Duodenal mucosa (tissue), 2 donors: ENCODE results near the gene USH1C.

Experiments
- H3K27ac ChIP-seq: one replicate; pipeline ENCODE4 v1.7.0; 2013; ENCODE audit warnings: low read depth, low read length
- H3K27me3 ChIP-seq, 2 donors: one replicate each; pipeline ENCODE4 v1.7.0; 2013; ENCODE audit warnings: low read length in 2 of 2, control low read depth in 1 of 2; ENCODE audit not compliant: insufficient read depth in 2 of 2, control insufficient read depth in 1 of 2
- H3K36me3 ChIP-seq, 2 donors: one replicate each; pipeline ENCODE4 v1.7.0; 2013; ENCODE audit warnings: low read length in 2 of 2, control low read depth in 1 of 2; ENCODE audit not compliant: insufficient read depth in 2 of 2, control insufficient read depth in 1 of 2
- H3K4me1 ChIP-seq, 2 donors: one replicate each; pipeline ENCODE4 v1.7.0; 2013; ENCODE audit warnings: low read length in 2 of 2, control low read depth in 1 of 2; ENCODE audit not compliant: insufficient read depth in 2 of 2, control insufficient read depth in 1 of 2
- H3K4me3 ChIP-seq, 2 donors: one replicate each; pipeline ENCODE4 v1.7.0; 2013; ENCODE audit warnings: low read length in 2 of 2, low read depth in 1 of 2
- H3K9ac ChIP-seq, 2 donors: one replicate each; pipeline ENCODE4 v1.7.0; 2013; ENCODE audit warnings: low read length in 2 of 2, low read depth in 1 of 2
- H3K9me3 ChIP-seq, 2 donors: one replicate each; pipeline ENCODE4 v1.7.0; 2013; ENCODE audit warnings: low read length in 2 of 2, control low read depth in 1 of 2; ENCODE audit not compliant: control insufficient read depth in 1 of 2

Gene USH1C

GRCh38 chr11:17506942-17507341 is 37.3 kb downstream of the USH1C start:
- H3K27ac ChIP-seq = no peak overlapping the region
- H3K9ac ChIP-seq = no peak overlapping the region
- H3K27me3 ChIP-seq = no peaks in the 10 kb centered on the region
- H3K4me3 ChIP-seq = no peak overlapping the region
- no peaks in the 10 kb centered on the region for H3K4me1 ChIP-seq
- H3K36me3 ChIP-seq = peaks cover 3 to 19% of the 10 kb centered on the region in 2 donors
- H3K9me3 ChIP-seq = no peaks in the 10 kb centered on the region

GRCh38 chr11:17506314-17506713 is 37.9 kb downstream of the USH1C start:
- Histone ChIP-seq H3K4me1 (no peaks in the 10 kb centered on the region), H3K9me3 (no peaks in the 10 kb centered on the region), H3K9ac (no peak overlapping the region), H3K4me3 (no peak overlapping the region), H3K36me3 (peaks cover 3 to 13% of the 10 kb centered on the region in 2 donors), H3K27ac (no peak overlapping the region), H3K27me3 (no peaks in the 10 kb centered on the region)

GRCh38 chr11:17505146-17505545 is 39.1 kb downstream of the USH1C start:
- H3K9me3 ChIP-seq = no peaks in the 10 kb centered on the region
- H3K36me3 ChIP-seq = peaks cover 8 to 19% of the 10 kb centered on the region in 2 donors
- H3K4me1 ChIP-seq = no peaks in the 10 kb centered on the region
- H3K27ac ChIP-seq = no peak overlapping the region
- H3K9ac ChIP-seq = no peak overlapping the region
- no peak overlapping the region for H3K4me3 ChIP-seq
- H3K27me3 ChIP-seq = no peaks in the 10 kb centered on the region

- Histone ChIP-seq H3K36me3 (peaks cover 8 to 20% of the 10 kb centered on the region in 2 donors), H3K4me3 (no peak overlapping the region), H3K27ac (no peak overlapping the region), H3K9ac (no peak overlapping the region), H3K4me1 (no peaks in the 10 kb centered on the region), H3K9me3 (no peaks in the 10 kb centered on the region), H3K27me3 (no peaks in the 10 kb centered on the region)
These were observed 39.7 kb downstream of the USH1C start for GRCh38 chr11:17504330-17505107.

- no peaks in the 10 kb centered on the region for H3K4me1 ChIP-seq
- H3K27ac ChIP-seq = no peak overlapping the region
- H3K27me3 ChIP-seq = no peaks in the 10 kb centered on the region
- no peak overlapping the region for H3K4me3 ChIP-seq
- H3K36me3 ChIP-seq = peaks cover 5 to 31% of the 10 kb centered on the region in 2 donors
- no peaks in the 10 kb centered on the region for H3K9me3 ChIP-seq
- H3K9ac ChIP-seq = no peak overlapping the region
These were observed 41.6 kb downstream of the USH1C start for GRCh38 chr11:17502630-17503029.

GRCh38 chr11:17500673-17501072 is 43.5 kb downstream of the USH1C start:
- no peak overlapping the region for H3K4me3 ChIP-seq
- H3K27ac ChIP-seq = no peak overlapping the region
- H3K4me1 ChIP-seq = no peaks in the 10 kb centered on the region
- H3K36me3 ChIP-seq = peaks cover 5 to 28% of the 10 kb centered on the region in 2 donors
- H3K9ac ChIP-seq = no peak overlapping the region
- no peaks in the 10 kb centered on the region for H3K27me3 ChIP-seq
- H3K9me3 ChIP-seq = no peaks in the 10 kb centered on the region

GRCh38 chr11:17498475-17498874 is 45.7 kb downstream of the USH1C start:
- Histone ChIP-seq H3K9ac (no peak overlapping the region), H3K27ac (no peak overlapping the region), H3K27me3 (no peaks in the 10 kb centered on the region), H3K36me3 (peaks cover 5 to 38% of the 10 kb centered on the region in 2 donors), H3K4me3 (no peak overlapping the region), H3K9me3 (no peaks in the 10 kb centered on the region), H3K4me1 (no peaks in the 10 kb centered on the region)

GRCh38 chr11:17498058-17498457 is 46.2 kb downstream of the USH1C start:
- H3K27me3 ChIP-seq = no peaks in the 10 kb centered on the region
- no peaks in the 10 kb centered on the region for H3K9me3 ChIP-seq
- H3K36me3 ChIP-seq = peaks cover 5 to 38% of the 10 kb centered on the region in 2 donors
- no peaks in the 10 kb centered on the region for H3K4me1 ChIP-seq
- H3K27ac ChIP-seq = no peak overlapping the region
- no peak overlapping the region for H3K9ac ChIP-seq
- H3K4me3 ChIP-seq = no peak overlapping the region

GRCh38 chr11:17496406-17496805 is 47.8 kb downstream of the USH1C start:
- no peak overlapping the region for H3K27ac ChIP-seq

GRCh38 chr11:17494019-17494418 is 50.2 kb downstream of the USH1C start:
- Histone ChIP-seq H3K27me3 (peaks cover 0 to 4% of the 10 kb centered on the region in 2 donors), H3K36me3 (peaks cover 0 to 21% of the 10 kb centered on the region in 2 donors), H3K9ac (no peak overlapping the region), H3K4me3 (no peak overlapping the region), H3K4me1 (no peaks in the 10 kb centered on the region), H3K27ac (no peak overlapping the region), H3K9me3 (no peaks in the 10 kb centered on the region)

More at GRCh38 chr11:17496406-17496805, 47.8 kb downstream of the USH1C start:
- Histone ChIP-seq H3K27me3 (no peaks in the 10 kb centered on the region), H3K36me3 (peaks cover 5 to 38% of the 10 kb centered on the region in 2 donors), H3K9ac (no peak overlapping the region), H3K4me1 (no peaks in the 10 kb centered on the region), H3K9me3 (no peaks in the 10 kb centered on the region), H3K4me3 (no peak overlapping the region)
